Caco-2 (cell line): Measurements from ENCODE around the gene CDKN1B. TPM values are rescaled to one million over a fixed set of nuclear protein-coding genes. Genes with fewer than 3 reads are reported as not detected.

Experiments used
- BruUV-seq: library from RNA; stranded (reverse); fragments of 400-500 nt; replicated peaks from 2 replicates; lab custom pipeline; 2021; lab: Mats Ljungman, UMichigan
- CTCF ChIA-PET: fragments of 300-600 bp; sonication (Branson Sonifier 250); formaldehyde crosslinking; loops from one replicate; lab custom pipeline; 2022; ENCODE audit warnings: antibody characterized with exemption; lab: Charles Lee
- POLR2A ChIA-PET: fragments of 300-600 bp; sonication (Branson Sonifier 250); formaldehyde crosslinking; loops from one replicate; lab custom pipeline; 2022; ENCODE audit warnings: antibody characterized with exemption; lab: Charles Lee
- DNase-seq, 2 experiments: peaks; one replicate each; pipeline versions ENCODE4 v3.0.0 to v3.0.0-alpha.2; 2020 to 2022
- H3K27me3 ChIP-seq: replicated peaks from 2 replicates; pipeline ENCODE4 v1.6.0; 2011; ENCODE audit warnings: low read length; ENCODE audit not compliant: control insufficient read depth, insufficient read depth
- H3K36me3 ChIP-seq: 2 replicates; pipeline ENCODE4 v1.5.1; 2011; ENCODE audit warnings: low read length; ENCODE audit not compliant: control insufficient read depth, insufficient read depth
- H3K4me1 ChIP-seq: fragments of 250-450 bp; sonication (Bioruptor Pico); 2 replicates; pipeline ENCODE4 v1.5.1; 2020; ENCODE audit warnings: mild to moderate bottlenecking
- H3K4me3 ChIP-seq: 2 replicates; pipeline ENCODE4 v1.5.1; 2011; ENCODE audit warnings: low read depth, mild to moderate bottlenecking, control low read depth, low read length
- H3K9me3 ChIP-seq: fragments of 250-450 bp; sonication (Bioruptor Pico); 2 replicates; pipeline ENCODE4 v1.5.1; 2020; ENCODE audit warnings: mild to moderate bottlenecking, moderate library complexity
- H3K27ac Mint-ChIP-seq: one replicate; pipeline ENCODE4 v1.8.0; 2022; ENCODE audit warnings: mixed read lengths; ENCODE audit not compliant: unreplicated experiment
- H3K27me3 Mint-ChIP-seq: one replicate; pipeline ENCODE4 v1.8.0; 2022; ENCODE audit warnings: mixed read lengths; ENCODE audit not compliant: insufficient read depth, unreplicated experiment
- H3K36me3 Mint-ChIP-seq: one replicate; pipeline ENCODE4 v1.8.0; 2022; ENCODE audit warnings: mild to moderate bottlenecking, mixed read lengths; ENCODE audit not compliant: insufficient read depth, unreplicated experiment
- H3K4me1 Mint-ChIP-seq: one replicate; pipeline ENCODE4 v1.8.0; 2022; ENCODE audit warnings: low read depth, mixed read lengths; ENCODE audit not compliant: unreplicated experiment
- H3K4me3 Mint-ChIP-seq: one replicate; pipeline ENCODE4 v1.8.0; 2022; ENCODE audit warnings: mild to moderate bottlenecking, moderate library complexity, mixed read lengths; ENCODE audit not compliant: unreplicated experiment
- H3K9me3 Mint-ChIP-seq: one replicate; pipeline ENCODE4 v1.8.0; 2022; ENCODE audit warnings: mixed read lengths; ENCODE audit not compliant: unreplicated experiment
- intact Hi-C: fragments of 100-400 bp; cut with micrococcal nuclease; formaldehyde crosslinking; loops from one replicate; pipeline ENCODE4 v1.10.0; 2022; ENCODE audit not compliant: unreplicated experiment
- total RNA-seq: library from RNA; stranded (reverse); gene quantifications from 2 replicates; pipeline ENCODE4 v1.2.3, GENCODE V29; 2022
- TF ChIP-seq, protein P1 (sequence below), 2 experiments: fragments of 200-600 bp in 1 of 2; IDR thresholded peaks; 1 replicate in 1 of 2; 2 replicates in 1 of 2; pipeline versions ENCODE4 v1.5.1 to v1.8.0; 2011 to 2022; ENCODE audit warnings: antibody characterized with exemption in 1 of 2, control low read depth in 1 of 2, inconsistent platforms in 1 of 2, low read depth in 1 of 2, low read length in 1 of 2, mild to moderate bottlenecking in 1 of 2, moderate library complexity in 1 of 2; ENCODE audit not compliant: insufficient read depth in 1 of 2, severe bottlenecking in 1 of 2, unreplicated experiment in 1 of 2

CDKN1B gene
- total RNA-seq, 1 experiment from 2014 or later, result 115 TPM

DNA sequence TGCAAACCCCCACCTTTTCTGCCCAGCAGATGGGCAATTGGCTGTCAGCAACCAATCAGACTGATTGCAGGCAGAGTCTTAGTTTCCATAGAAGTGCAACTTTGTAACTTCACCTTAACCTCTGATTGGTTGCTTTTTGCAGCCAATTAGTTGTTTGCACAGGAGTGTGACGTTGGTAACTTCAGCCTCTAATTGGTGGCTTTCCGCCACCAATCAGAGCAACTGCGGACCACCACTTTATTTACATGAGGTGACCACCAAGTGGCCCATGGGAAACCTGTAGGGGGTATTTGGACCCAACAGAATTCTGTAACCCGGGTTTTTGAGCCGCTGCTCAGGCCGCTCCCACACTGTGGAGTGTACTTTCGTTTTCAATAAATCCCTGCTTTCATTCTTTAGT is 32.3 kb downstream of the CDKN1B start:
- CTCF ChIA-PET, result no interaction called here
- no peak for DNase-seq
- no peak overlapping the region for H3K4me3 Mint-ChIP-seq
- TF ChIP-seq, protein P1, sequence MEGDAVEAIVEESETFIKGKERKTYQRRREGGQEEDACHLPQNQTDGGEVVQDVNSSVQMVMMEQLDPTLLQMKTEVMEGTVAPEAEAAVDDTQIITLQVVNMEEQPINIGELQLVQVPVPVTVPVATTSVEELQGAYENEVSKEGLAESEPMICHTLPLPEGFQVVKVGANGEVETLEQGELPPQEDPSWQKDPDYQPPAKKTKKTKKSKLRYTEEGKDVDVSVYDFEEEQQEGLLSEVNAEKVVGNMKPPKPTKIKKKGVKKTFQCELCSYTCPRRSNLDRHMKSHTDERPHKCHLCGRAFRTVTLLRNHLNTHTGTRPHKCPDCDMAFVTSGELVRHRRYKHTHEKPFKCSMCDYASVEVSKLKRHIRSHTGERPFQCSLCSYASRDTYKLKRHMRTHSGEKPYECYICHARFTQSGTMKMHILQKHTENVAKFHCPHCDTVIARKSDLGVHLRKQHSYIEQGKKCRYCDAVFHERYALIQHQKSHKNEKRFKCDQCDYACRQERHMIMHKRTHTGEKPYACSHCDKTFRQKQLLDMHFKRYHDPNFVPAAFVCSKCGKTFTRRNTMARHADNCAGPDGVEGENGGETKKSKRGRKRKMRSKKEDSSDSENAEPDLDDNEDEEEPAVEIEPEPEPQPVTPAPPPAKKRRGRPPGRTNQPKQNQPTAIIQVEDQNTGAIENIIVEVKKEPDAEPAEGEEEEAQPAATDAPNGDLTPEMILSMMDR (IDR thresholded peaks at IDR 0.05; ENCODE audit: insufficient read depth in 1 of 2, low read depth in 1 of 2, low read length in 1 of 2, severe bottlenecking in 1 of 2, unreplicated experiment in 1 of 2), result no peak
- H3K9me3 Mint-ChIP-seq, result no peaks in the 10 kb centered on the region
- Histone ChIP-seq H3K36me3 (no peaks in the 10 kb centered on the region), H3K9me3 (no peaks in the 10 kb centered on the region), H3K4me1 (no peaks in the 10 kb centered on the region), H3K4me3 (no peak overlapping the region), H3K27me3 (no peaks in the 10 kb centered on the region)
- H3K4me1 Mint-ChIP-seq, result peaks cover 14% of the 10 kb centered on the region
- no peaks in the 10 kb centered on the region for H3K36me3 Mint-ChIP-seq
- H3K27me3 Mint-ChIP-seq, result no peaks in the 10 kb centered on the region
- no peak overlapping the region for H3K27ac Mint-ChIP-seq
- POLR2A ChIA-PET, result no interaction called here
- intact Hi-C loops, result no loop called here
- no TSS peak for BruUV-seq

DNA sequence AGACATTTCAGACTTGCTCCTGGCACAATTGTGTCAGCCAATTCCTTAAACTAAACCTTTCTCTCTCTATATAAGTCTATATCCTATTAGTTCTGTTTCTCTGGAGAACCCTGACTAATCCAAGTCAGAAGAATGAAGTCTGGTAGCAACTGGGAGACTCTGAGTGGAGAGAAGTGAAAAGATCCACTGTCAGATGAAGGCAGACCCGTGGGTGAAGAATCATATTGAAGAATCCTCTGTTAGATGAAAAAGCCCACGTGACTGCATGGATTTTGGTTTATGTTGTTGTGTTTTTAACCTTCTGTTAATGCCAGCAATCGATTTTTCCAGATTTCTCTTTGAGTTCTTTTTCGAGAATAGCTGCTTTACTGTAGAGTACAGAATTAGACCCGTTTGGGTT is 38.8 kb downstream of the CDKN1B start:
- Histone ChIP-seq H3K9me3 (no peaks in the 10 kb centered on the region), H3K4me1 (no peaks in the 10 kb centered on the region), H3K36me3 (no peaks in the 10 kb centered on the region), H3K27me3 (no peaks in the 10 kb centered on the region), H3K4me3 (no peak overlapping the region)
- no peaks in the 10 kb centered on the region for H3K9me3 Mint-ChIP-seq
- no TSS peak for BruUV-seq
- CTCF ChIA-PET, result no interaction called here
- H3K4me1 Mint-ChIP-seq, result no peaks in the 10 kb centered on the region
- intact Hi-C loops, result no loop called here
- TF ChIP-seq, protein P1 (IDR thresholded peaks at IDR 0.05; ENCODE audit: insufficient read depth in 1 of 2, low read depth in 1 of 2, low read length in 1 of 2, severe bottlenecking in 1 of 2, unreplicated experiment in 1 of 2), result no peak
- no peaks in the 10 kb centered on the region for H3K27me3 Mint-ChIP-seq
- POLR2A ChIA-PET, result no interaction called here
- H3K4me3 Mint-ChIP-seq, result no peak overlapping the region
- no peak for DNase-seq
- no peak overlapping the region for H3K27ac Mint-ChIP-seq
- H3K36me3 Mint-ChIP-seq, result no peaks in the 10 kb centered on the region

- no peaks in the 10 kb centered on the region for H3K27me3 ChIP-seq
- no peaks in the 10 kb centered on the region for H3K27me3 Mint-ChIP-seq
- H3K27ac Mint-ChIP-seq, result no peak overlapping the region
- no peaks in the 10 kb centered on the region for H3K9me3 ChIP-seq
- TF ChIP-seq, protein P1 (IDR thresholded peaks at IDR 0.05; ENCODE audit: insufficient read depth in 1 of 2, low read depth in 1 of 2, low read length in 1 of 2, severe bottlenecking in 1 of 2, unreplicated experiment in 1 of 2), result no peak
- H3K9me3 Mint-ChIP-seq, result no peaks in the 10 kb centered on the region
- H3K4me3 ChIP-seq, result no peak overlapping the region
- no peaks in the 10 kb centered on the region for H3K36me3 Mint-ChIP-seq
- DNase-seq, result no peak
- no peaks in the 10 kb centered on the region for H3K4me1 Mint-ChIP-seq
- H3K36me3 ChIP-seq, result no peaks in the 10 kb centered on the region
- no TSS peak for BruUV-seq
- POLR2A ChIA-PET, result interaction anchor here (0.6 kb wide), 1 partner anchor 19 kb away, joined by 3 read pairs; no protein-coding TSS in a partner anchor
- no peaks in the 10 kb centered on the region for H3K4me1 ChIP-seq
- H3K4me3 Mint-ChIP-seq, result no peak overlapping the region
- intact Hi-C loops, result no loop called here
- CTCF ChIA-PET, result interaction anchor here (1.2 kb wide), 1 partner anchor 20 kb away, joined by 3 read pairs; no protein-coding TSS in a partner anchor
Observed at GRCh38 chr12:12757121-12757520, 40.0 kb downstream of the CDKN1B start.
